HG02610 (cell line): Measurements from ENCODE around the gene ARHGAP35.
"Not testable (repeated sequence)": the region's sequence is repeated elsewhere in the genome, so short reads cannot be mapped to it uniquely, and the experiment has no call there.

Source experiments
- ATAC-seq: cut with Tn5 transposase; IDR thresholded peaks from one replicate; pipeline ENCODE4 v1.9.1; 2021; ENCODE audit warnings: mild to moderate bottlenecking, moderate library complexity; ENCODE audit not compliant: unreplicated experiment

The ARHGAP35 gene

GRCh38 chr19:46842791-46843190 is 18.0 kb upstream of the ARHGAP35 start:
- ATAC-seq, result no peak

DNA sequence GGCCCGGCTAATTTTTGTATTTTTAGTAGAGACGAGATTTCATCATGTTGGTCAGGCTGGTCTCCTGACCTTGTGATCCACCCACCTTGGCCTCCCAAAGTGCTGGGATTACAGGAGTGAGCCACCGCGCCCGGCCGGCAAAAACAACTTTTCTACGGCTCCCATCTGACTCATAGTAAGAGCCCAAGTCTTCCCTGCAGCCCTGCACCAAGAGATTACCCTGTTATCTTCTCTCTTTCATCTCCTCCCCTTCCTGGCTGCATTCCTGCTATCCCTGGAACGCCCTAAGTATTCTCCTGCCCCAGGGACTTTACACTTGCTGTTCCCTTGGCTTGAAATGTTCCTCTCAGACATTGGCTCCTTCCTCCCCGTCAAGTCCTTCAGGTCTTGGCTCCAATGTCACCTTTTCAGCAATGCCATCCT is 16.7 kb upstream of the ARHGAP35 start:
- no peak for ATAC-seq

GRCh38 chr19:46845959-46846459 is 14.8 kb upstream of the ARHGAP35 start:
- ATAC-seq, result no peak

- no peak for ATAC-seq
These were observed 13.3 kb upstream of the ARHGAP35 start for GRCh38 chr19:46847528-46847927.

GRCh38 chr19:46848389-46848788 is 12.4 kb upstream of the ARHGAP35 start:
- ATAC-seq, result no peak

DNA sequence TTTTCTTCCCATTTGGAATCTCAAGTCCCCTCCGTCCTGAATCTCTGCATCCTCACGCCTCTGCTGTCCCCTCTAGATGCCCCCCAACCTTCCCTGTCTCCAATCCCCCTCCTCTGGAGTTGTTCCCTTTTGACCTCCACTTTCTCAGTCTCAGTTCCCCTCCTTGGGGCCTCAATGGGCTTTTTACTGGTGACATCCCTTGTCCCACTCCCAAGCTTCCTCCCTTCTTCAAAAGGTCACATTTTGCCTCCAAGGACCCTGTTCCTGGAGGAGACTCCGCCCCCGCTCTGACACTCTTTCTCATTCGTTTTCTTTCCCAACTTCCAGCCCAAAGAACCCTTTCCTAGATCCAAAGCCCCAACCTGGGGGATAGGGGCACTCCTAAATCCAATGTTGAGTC is 11.2 kb upstream of the ARHGAP35 start:
- ATAC-seq, result no peak

DNA sequence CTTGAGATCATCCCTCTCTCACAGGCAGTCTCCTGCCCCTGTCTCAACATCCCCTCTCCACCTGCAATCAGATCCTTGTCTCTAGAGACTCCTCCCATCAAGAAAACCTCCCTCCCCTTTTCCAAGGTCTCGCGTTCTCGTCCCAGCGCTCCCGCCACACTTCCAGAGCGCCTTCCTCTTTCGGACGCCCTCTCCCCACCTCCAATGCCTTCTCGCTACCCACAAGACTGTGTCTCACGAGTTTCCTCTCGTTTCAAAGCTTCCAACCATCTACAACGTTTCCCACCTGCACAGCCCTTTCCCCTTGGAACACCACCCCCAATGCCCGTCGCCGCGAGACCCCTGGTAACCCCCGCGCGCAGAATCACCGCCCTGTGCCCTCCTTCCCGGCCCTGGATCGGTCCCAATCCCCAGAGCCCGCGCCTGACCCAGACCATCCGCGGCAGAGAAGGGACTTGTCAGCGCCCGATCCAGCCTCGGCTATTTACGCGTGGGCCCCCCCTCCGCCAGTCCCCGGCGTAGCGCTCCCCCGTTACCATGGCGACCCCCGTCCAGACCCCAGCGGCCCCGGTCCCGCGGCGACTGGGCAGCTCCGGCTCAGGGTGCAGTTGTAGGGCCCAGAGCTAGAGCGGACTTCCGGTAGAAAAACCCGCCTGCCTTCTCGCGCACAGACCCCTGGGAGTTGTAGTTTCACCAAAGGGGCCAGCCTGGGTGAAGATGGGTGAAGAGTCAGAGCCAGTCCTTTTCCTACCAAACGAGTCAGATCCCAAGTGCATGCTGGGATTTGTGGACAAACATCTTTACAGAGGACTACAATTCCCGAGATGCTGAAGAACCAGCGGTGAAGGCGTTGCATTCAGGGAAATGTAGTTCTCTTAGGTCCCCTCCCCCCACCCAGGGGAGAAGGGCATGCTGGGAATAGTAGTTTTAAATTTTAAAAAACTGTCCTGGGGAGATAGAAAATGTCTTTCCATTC is 10.3 kb upstream of the ARHGAP35 start, which contains the start of gene AP2S1:
AP2S1 (minus strand) TSS at position 619 of the 976 bp plus-strand sequence; CDS start at position 539, 80 bp downstream.
- ATAC-seq, result peak; percentile 82

- no peak for ATAC-seq
These were observed 8.0 kb upstream of the ARHGAP35 start for GRCh38 chr19:46852830-46853229.

DNA sequence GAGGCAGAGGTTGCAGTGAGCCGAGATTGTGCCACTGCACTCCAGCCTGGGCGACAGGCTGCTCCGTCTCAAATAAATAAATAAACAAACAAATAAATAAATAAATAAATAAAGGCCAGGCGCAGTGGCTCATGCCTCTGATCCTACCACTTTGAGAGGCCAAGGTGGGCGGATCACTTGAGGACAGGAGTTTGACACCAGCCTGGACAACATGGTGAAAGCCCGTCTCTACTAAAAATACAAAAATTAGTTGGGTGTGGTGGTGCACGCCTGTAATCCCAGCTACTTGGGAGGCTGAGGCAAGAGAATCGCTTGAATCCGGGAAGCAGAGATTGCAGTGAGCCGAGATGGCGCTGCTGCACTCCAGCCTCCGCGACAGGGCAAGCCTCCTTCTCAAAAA is 6.1 kb upstream of the ARHGAP35 start:
- ATAC-seq, result not testable (repeated sequence)

DNA sequence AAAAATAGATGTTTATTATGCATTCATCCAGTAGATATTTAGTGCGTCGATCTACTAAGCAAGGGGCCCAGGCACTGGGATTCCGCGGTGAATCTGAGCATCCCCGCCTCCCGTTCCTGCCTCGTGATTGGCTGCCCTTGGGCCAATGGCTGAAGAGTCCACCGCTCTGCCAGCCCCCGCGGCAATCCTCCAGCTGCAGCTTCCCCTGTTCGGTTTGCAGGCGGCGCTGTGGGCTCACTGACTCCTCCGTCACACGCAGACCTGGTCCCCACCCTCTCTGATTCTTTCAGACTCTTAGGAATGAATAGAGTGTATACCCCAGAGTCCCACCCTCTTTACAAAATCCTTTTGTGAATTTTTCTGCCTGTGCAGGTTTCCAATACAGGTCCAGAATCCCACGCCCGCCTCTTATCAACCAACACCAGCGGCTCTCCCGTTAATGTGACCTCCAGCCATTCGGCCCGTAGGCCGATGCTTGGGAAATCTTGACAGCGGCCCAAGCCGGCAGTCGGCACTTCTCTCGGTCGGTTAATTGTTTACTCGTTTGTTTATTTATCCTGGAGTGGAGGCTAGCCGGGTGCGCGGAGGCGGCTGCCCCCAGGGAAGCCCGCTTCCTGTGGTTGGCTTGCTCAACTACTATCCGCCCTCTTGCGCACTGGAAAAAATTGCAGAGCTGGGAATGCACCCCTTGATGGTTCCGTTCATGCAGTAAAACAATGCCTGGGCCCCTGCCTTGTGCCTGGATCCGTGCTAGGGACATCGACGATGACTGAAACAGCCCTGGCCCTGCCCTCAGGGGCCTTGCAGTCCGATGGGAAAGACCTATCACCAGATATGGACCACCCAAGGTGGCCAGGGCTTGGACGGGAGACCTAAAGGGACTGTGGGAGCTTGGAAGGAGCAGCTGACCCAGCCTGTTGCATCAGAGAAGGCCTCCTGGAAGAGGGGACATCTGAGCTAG is 4.5 kb upstream of the ARHGAP35 start:
- ATAC-seq, result peak; percentile 58

- ATAC-seq, result no peak
These were observed 1.1 kb upstream of the ARHGAP35 start for GRCh38 chr19:46859637-46860124.

GRCh38 chr19:46860125-46860845 is 512 bp upstream of the ARHGAP35 start:
- ATAC-seq, result peak; percentile 57

DNA sequence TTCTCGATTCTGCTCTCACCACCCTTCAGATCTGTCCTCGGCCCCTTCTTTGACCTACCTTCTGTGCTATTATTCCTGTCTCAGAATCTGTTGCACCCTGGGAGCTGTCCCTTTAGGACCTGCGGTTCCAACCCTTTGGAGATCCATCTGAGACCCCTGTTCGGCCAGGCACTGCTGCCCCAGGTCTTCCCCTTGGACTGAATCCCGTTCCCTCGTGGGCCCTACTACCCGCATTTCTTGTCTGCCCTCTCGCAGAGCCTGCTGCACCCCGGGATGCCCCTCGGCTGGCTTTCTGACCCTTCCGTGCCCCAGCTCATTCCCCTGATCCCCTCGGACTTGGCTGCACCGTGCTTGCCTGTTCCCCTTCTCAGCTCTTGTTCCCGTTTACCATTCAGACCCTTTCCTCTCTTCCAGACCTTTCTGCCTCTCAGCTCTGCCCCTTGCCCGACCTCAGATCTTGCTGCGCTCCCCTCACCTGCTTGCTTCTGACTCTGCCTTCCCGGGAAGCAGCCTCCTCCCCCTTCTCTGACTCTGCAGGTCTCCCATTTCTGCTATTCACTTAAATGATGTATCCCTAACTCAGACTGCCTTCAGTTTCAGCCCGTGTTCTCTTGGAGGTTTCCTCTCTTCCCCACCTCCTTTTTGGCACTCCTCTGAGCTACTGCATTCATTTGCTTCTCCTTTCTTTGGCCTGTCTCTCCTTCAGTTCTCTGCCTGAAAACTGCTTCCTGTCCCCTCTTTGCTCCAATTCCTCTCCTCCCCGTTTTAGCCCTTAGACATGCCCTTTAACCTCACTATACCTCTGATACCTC is 1.1 kb downstream of the ARHGAP35 start:
- no peak for ATAC-seq

- ATAC-seq, result no peak
These were observed 1.7 kb downstream of the ARHGAP35 start for GRCh38 chr19:46862503-46862834.

- no peak for ATAC-seq
These were observed 2.3 kb downstream of the ARHGAP35 start for GRCh38 chr19:46862974-46863632.

GRCh38 chr19:46863818-46864629 is 3.2 kb downstream of the ARHGAP35 start:
- no peak for ATAC-seq

DNA sequence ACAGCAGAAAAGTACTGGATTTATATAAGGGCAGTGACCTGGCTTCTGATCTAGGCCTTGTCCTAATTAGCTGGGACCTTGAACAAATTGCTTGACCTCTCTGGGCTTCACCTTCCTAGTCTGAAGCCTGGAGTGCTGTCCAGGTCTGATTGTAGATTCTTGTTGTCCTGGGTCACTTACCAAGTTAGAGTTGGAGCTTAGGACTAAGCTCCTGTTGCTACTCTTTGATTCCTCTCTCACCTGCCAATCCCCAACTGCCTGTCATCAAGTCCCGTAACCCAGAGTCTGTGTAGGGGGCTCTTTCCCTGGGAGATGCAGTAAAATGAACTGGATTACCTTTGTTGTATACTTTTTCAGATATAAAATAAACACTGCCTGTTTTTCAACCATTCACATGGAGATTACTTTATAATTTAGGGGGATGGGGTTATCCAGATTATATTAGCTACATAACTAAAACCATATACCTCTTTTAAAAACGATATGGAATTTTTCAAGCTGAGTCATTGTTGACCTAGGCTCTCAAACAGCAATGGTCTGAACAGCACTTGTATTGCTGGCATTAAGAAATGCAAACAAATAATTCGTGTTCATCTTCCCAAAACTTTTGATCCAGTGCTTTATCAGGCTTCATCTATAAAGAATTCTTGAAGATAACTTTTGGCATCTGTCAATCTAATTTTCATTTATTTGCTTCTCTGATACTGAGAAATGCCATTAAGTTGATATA is 5.8 kb downstream of the ARHGAP35 start:
- no peak for ATAC-seq
